NCI-H2081 treated with DMSO at 0.1 percent for 48 hours (cell line): Measurements from ENCODE around the gene EYA3.

Experiments used
- DNase-seq: peaks from one replicate; lab custom pipeline; 2025; lab: John Stamatoyannopoulos, UW

Gene EYA3

DNA sequence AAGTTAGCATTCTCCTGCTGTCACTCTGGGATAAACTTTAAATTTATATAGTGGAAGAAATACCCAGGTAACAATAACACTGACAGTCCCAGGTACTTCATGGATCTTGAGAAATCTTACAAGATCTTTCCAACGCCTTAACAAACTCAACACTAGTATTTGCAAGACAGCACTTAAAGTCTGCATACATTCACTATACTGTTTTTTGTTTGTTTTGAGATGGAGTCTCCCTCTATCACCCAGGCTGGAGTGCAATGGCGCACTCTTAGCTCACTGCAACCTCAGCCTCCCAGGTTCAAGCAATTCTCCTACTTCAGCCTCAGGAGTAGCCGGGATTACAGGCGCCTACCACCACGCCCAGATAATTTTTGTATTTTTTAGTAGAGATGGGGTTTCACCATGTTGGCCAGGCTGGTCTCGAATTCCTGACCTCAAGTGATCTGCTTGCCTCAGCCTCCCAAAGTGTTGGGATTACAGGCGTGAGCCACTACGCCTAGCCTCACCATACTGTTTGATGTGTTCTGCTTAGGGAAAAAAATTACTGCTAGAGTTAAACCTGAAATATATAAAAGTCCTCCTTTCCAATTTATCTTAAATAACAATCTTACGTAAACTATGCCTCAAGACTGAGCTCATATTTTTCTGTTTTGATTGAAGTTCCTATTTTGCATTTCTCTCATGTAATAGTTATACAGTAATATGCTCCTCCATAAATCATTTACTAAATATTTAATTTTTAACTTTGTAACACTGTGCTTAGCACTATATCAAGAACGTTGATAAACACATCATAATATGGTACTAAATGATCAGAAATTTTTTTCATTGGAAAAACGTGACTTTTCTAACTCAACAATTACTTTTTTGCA lies 17.5 kb downstream of the EYA3 start:
- DNase-seq = no peak

DNA sequence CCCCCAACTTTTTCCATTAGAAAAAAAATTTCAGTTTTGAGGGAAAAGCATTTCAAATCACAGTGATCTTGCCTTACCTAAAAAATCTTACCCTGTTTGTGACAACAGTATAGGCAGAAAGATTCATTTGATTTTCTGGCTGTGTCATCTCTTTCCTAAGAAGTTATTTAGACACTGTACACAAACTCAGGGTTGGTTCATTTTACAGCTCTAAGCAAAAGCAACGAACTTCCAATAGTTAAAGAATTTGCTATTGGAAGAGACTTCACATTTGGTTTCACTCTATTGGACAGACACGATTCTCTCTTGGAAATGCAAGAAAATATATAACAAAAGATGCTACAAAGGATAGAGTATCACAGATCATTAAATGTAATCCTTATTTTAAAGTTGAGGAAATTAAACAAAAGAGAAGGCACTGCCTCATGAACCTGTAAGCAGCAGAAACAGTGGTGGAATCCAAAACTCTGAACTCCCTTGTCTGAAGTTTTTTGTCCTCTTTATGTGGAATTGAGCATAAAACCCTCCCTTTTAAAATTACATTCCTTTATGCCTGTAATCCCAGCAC lies 20.8 kb downstream of the EYA3 start:
- no peak for DNase-seq

DNA sequence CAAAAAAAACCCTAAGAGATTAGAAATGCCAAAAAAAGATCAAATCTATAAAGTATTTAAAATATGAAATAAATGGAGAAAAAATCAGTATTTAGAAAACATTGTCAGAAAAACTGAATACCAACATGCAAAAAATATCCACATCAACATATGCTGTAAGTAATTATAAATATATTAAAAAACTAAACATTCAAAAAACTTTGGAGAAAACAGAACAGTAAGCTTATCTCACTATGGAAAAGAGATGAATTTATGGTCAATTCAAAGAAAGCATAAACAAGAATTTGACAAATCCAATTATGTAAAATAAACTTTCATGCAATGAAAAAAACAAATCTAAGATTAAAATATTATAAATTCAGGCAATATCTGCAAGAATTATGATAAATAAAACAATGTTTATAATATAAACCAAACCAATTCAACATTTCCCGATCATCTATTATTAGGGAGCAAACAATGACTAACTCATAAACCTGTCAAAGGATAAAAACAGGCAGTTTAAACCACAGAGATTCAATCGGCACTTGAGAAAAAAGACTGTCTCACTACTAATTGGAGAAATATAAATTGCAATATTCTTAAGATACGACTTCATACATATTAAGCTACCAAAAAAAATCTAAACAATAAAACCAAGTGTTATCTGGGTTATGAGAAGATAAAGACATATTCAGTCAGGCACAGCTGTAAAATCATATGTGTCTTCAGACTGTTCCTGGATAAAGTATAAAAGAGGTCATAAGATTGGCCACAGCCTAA lies 21.8 kb downstream of the EYA3 start:
- DNase-seq = no peak

GRCh38 chr1:28064064-28064463 lies 24.3 kb downstream of the EYA3 start:
- DNase-seq = no peak

GRCh38 chr1:28062806-28063205 lies 25.6 kb downstream of the EYA3 start:
- no peak for DNase-seq

DNA sequence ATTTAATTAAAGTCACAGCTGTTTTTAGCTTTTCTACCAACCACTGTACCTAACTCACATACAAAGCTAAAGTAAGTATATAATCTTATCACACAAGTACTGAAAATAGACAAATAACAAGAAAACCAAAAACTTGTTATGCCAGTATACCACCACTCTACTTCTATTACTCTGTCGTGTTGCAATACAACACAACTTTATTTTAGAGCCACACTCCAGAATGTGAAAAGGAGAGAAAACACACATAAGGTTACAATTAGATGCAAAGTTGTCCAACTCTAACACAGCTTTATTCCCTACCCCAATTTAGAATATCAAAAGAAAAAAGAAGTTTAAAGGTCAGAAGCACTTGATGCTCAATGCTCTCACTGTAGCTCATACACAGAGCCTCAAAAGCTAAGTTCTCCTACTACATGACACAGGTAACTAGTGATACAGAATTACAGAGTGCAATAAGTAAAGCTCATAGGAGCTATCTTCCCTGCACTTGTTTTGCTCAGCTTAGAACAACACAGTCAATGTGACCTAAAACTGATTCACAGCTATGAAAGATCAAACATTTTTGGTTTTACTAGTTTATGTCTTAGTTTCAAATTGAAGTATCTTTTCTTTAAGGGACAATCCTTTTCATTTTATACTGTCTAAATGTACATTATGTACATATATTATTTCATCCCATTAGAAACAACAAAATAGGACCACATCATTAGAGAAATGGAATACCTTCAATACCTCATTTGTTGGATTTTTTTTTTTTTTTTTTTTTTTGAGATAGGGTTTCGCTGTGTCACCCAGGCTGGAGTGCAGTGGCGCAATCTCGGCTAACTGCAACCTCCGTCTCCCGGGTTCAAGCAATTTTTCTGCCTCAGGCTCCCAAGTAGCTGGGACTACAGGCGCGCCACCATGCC lies 29.2 kb downstream of the EYA3 start:
- no peak for DNase-seq

- DNase-seq = no peak
These were observed 30.2 kb downstream of the EYA3 start for GRCh38 chr1:28058168-28058567.

GRCh38 chr1:28056129-28056925 lies 32.1 kb downstream of the EYA3 start:
- DNase-seq = no peak

DNA sequence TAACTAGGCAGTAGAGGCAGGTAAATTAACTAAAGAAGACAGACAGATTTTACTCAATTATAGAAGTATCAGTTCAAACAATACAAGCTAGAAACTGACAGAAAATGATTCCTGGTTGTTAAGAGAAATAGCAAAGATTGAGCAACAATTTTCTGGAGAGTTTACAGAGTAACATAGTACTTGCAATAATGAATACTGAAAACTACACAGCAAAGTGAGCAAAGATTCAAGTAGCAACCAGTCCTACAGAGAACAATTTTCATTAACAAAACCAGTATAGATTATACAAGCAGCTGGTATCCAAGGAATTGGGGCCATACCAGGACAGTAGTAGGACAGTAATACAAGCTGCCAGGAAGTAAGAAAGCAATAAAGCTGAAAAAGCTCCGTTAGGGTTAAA lies 37.6 kb downstream of the EYA3 start:
- no peak for DNase-seq

DNA sequence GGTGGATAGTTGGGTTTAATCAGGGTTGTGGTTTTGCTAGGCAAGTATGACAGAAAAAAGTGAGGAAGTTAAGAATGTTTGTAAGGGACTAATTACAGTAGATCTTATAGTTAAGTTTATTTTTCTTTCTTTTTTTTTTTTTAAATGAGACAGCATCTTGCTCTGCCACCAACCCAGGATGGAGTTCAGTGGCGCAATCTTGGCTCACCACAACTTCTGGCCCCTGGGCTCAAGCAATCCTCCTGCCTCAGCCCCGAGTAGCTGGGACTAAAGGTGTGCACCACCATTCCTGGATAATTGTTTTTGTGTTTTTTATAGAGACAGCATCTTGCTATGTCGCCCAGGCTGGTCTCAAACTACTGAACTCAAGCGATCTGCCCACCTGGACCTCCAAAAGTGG lies 41.7 kb downstream of the EYA3 start:
- no peak for DNase-seq

- no peak for DNase-seq
These were observed 42.6 kb downstream of the EYA3 start for GRCh38 chr1:28045777-28046176.

- DNase-seq = no peak
These were observed 44.0 kb downstream of the EYA3 start for GRCh38 chr1:28044399-28044798.

DNA sequence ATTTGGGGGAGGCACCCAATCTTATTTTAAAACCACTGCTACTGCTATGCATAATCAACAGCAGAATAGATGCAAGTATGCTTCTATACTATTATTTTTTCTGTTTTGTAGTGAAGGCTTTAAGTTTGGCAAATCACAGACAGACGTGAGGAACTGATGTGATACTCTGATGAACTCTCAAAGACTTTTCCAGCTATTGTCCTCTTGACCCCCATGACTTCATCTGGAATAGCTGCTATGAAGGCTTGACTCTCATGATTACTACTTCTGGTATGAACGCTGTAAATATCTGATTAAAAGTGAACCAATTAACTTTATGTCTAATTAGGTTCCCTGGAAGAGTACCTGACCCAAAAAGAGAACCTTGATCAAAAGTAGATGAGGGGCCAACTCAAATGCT lies 49.1 kb downstream of the EYA3 start:
- DNase-seq = no peak

GRCh38 chr1:28037946-28038345 lies 50.5 kb downstream of the EYA3 start:
- DNase-seq = no peak

DNA sequence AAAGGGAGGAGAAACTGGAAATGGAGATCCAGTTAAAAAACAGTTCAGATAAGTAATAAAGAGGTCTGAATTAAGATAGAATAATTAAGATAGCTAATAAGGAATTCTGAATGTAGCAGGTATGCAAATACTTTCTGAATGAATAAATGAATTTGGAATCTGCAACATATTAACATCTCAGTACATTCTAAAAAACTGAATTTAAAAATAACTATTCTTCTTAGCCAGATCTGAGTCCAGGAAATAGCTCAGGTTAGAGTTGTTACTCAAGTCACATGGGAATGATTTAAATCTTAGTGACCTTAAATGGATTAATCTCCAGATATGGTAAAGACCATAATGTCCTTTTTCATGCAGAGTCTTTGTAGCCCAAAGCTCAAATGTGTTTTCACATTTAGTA lies 51.2 kb downstream of the EYA3 start:
- DNase-seq = no peak

GRCh38 chr1:28036431-28036830 lies 52.0 kb downstream of the EYA3 start:
- no peak for DNase-seq

GRCh38 chr1:28035420-28035819 lies 53.0 kb downstream of the EYA3 start:
- no peak for DNase-seq

- DNase-seq = no peak
These were observed 56.1 kb downstream of the EYA3 start for GRCh38 chr1:28032281-28032680.

DNA sequence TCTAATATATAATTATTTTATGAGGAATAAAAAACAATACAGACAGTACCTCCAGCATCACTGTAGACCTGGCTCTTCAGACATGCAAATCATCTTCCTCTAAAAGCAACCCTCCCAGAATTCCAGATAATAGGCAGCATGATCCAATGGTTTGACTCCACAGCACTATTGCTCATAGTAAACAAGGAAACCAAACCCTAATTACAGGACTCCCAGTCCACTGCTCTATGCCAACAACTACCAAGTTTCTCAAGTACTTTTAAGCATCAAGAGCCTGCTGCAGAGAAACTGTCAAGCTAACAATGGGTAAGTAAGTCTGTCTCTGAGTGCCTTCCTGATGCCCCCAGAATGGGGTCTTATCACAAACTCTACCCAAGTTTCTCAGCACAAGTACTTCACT lies 57.2 kb downstream of the EYA3 start:
- no peak for DNase-seq

- no peak for DNase-seq
These were observed 59.3 kb downstream of the EYA3 start for GRCh38 chr1:28028873-28029654.
